ENCODE measurements around the gene ARHGAP21.

Gene ARHGAP21

GRCh38 chr10:24533981-24534380, 189.7 kb downstream of the ARHGAP21 start:
- no peak for TF ChIP-seq CTCF (IDR thresholded peaks at IDR 0.05)
